KG1 (cell line): ENCODE data around the gene ICOS.

Experiments used
- DNase-seq: peaks from one replicate; lab custom pipeline; 2025; lab: John Stamatoyannopoulos, UW

ICOS gene

GRCh38 chr2:203936535-203936934 is at the start of gene ICOS:
Gene ICOS (plus strand): TSS chr2:203936763. CDS start chr2:203936815, 52 bp downstream.
- DNase-seq = no peak

- DNase-seq = no peak
Measured at GRCh38 chr2:203887677-203888076, 48.9 kb upstream of the ICOS start.

GRCh38 chr2:203889542-203889941 is 47.0 kb upstream of the ICOS start:
- DNase-seq = no peak

GRCh38 chr2:203889944-203890343 is 46.6 kb upstream of the ICOS start:
- no peak for DNase-seq

- no peak for DNase-seq
Measured at GRCh38 chr2:203890733-203891132, 45.8 kb upstream of the ICOS start.

- no peak for DNase-seq
Measured at GRCh38 chr2:203891474-203891873, 45.1 kb upstream of the ICOS start.

GRCh38 chr2:203892207-203892606 is 44.4 kb upstream of the ICOS start:
- no peak for DNase-seq

- no peak for DNase-seq
Measured at GRCh38 chr2:203893401-203893800, 43.2 kb upstream of the ICOS start.

- DNase-seq = no peak
Measured at GRCh38 chr2:203893840-203894239, 42.7 kb upstream of the ICOS start.

- DNase-seq = no peak
Measured at GRCh38 chr2:203894262-203894661, 42.3 kb upstream of the ICOS start.

GRCh38 chr2:203897544-203897943 is 39.0 kb upstream of the ICOS start:
- no peak for DNase-seq

GRCh38 chr2:203898657-203899056 is 37.9 kb upstream of the ICOS start:
- DNase-seq = no peak

- no peak for DNase-seq
Measured at GRCh38 chr2:203900253-203900652, 36.3 kb upstream of the ICOS start.

GRCh38 chr2:203904022-203904421 is 32.5 kb upstream of the ICOS start:
- DNase-seq = no peak

GRCh38 chr2:203905656-203906055 is 30.9 kb upstream of the ICOS start:
- no peak for DNase-seq

GRCh38 chr2:203908066-203908796 is 28.3 kb upstream of the ICOS start:
- no peak for DNase-seq

- DNase-seq = no peak
Measured at GRCh38 chr2:203908797-203909185, 27.8 kb upstream of the ICOS start.

- DNase-seq = no peak
Measured at GRCh38 chr2:203909261-203909967, 27.1 kb upstream of the ICOS start.

- DNase-seq = no peak
Measured at GRCh38 chr2:203909974-203910373, 26.6 kb upstream of the ICOS start.

GRCh38 chr2:203913947-203914346 is 22.6 kb upstream of the ICOS start:
- no peak for DNase-seq

GRCh38 chr2:203914546-203915182 is 21.9 kb upstream of the ICOS start:
- no peak for DNase-seq

GRCh38 chr2:203915256-203915655 is 21.3 kb upstream of the ICOS start:
- no peak for DNase-seq

GRCh38 chr2:203916756-203917155 is 19.8 kb upstream of the ICOS start:
- no peak for DNase-seq
